ENCODE data around the gene VPS16. TPM values are rescaled to one million over a fixed set of nuclear protein-coding genes. Genes with fewer than 3 reads are reported as not detected.

Gene VPS16
- total and polyA plus RNA-seq, 12 donors = 13.0 to 44.7 (median 20.6) TPM

- Histone ChIP-seq H3K4me1 (peaks cover 0 to 16% (median 0%) of the 10 kb centered on the region in 9 donors), H3K9me3 (no peaks in the 10 kb centered on the region), H3K27me3 (peaks cover 0 to 17% (median 6%) of the 10 kb centered on the region in 7 donors), H3K4me3 (no peak overlapping the region), H3K36me3 (peaks cover 0 to 34% (median 0%) of the 10 kb centered on the region in 9 donors), H3K27ac (no peak overlapping the region)
- TF ChIP-seq CTCF (IDR thresholded peaks at IDR 0.05) = no peak
- 80 to 82% methylated on average over 1 of the region's 1 CpG for WGBS, 2 donors
- ATAC-seq (no peak), DNase-seq (no peak)
- intact Hi-C loops (cut with DNase I) = no loop called here
Observed at GRCh38 chr20:2833761-2834160, 6.8 kb upstream of the VPS16 start.

GRCh38 chr20:2834401-2835110, 6.0 kb upstream of the VPS16 start:
- WGBS, 2 donors = 92 to 95% methylated on average over 14 of the region's 14 CpGs

GRCh38 chr20:2835331-2835796, 5.2 kb upstream of the VPS16 start:
- intact Hi-C loops (cut with DNase I) = loop anchor here in 1 of 10 donors (5.0 kb wide), 1 partner anchor 73 kb away; no protein-coding TSS in a partner anchor
- WGBS, 2 donors = 90 to 94% methylated on average over 6 of the region's 6 CpGs
- no peaks in the 10 kb centered on the region for H3K9me3 ChIP-seq
- peaks cover 0 to 34% (median 0%) of the 10 kb centered on the region in 9 donors for H3K36me3 ChIP-seq
- ATAC-seq = no peak
- no peak for TF ChIP-seq CTCF (IDR thresholded peaks at IDR 0.05)
- peaks cover 0 to 28% (median 7%) of the 10 kb centered on the region in 9 donors for H3K4me1 ChIP-seq
- H3K27ac ChIP-seq = no peak overlapping the region
- no peak for DNase-seq
- H3K27me3 ChIP-seq = peaks cover 0 to 4% (median 0%) of the 10 kb centered on the region in 7 donors
- no peak overlapping the region for H3K4me3 ChIP-seq

More at GRCh38 chr20:2834401-2835110, 6.0 kb upstream of the VPS16 start:
- peaks cover 0 to 13% (median 0%) of the 10 kb centered on the region in 7 donors for H3K27me3 ChIP-seq
- DNase-seq (no peak), ATAC-seq (no peak)
- no peak for TF ChIP-seq CTCF (IDR thresholded peaks at IDR 0.05)
- peaks cover 0 to 34% (median 0%) of the 10 kb centered on the region in 9 donors for H3K36me3 ChIP-seq
- H3K9me3 ChIP-seq = no peaks in the 10 kb centered on the region
- H3K4me1 ChIP-seq = peaks cover 0 to 21% (median 1%) of the 10 kb centered on the region in 9 donors
- H3K4me3 ChIP-seq = no peak overlapping the region
- no peak overlapping the region for H3K27ac ChIP-seq
- intact Hi-C loops (cut with DNase I) = loop anchor here in 1 of 10 donors (5.0 kb wide), 1 partner anchor 72 kb away; no protein-coding TSS in a partner anchor

GRCh38 chr20:2836035-2836434, 4.5 kb upstream of the VPS16 start:
- Histone ChIP-seq H3K4me3 (no peak overlapping the region), H3K27me3 (no peaks in the 10 kb centered on the region), H3K9me3 (no peaks in the 10 kb centered on the region), H3K27ac (no peak overlapping the region), H3K4me1 (peaks cover 0 to 28% (median 7%) of the 10 kb centered on the region in 9 donors), H3K36me3 (peaks cover 0 to 34% (median 0%) of the 10 kb centered on the region in 9 donors)
- intact Hi-C loops (cut with DNase I) = loop anchor here in 1 of 10 donors (5.0 kb wide), 1 partner anchor 74 kb away; no protein-coding TSS in a partner anchor
- TF ChIP-seq CTCF (IDR thresholded peaks at IDR 0.05) = no peak
- no peak for ATAC-seq
- WGBS, 2 donors = 82 to 85% methylated on average over 5 of the region's 5 CpGs
- DNase-seq = no peak

Measured in heart right ventricle (tissue), 16 donors.